HG03575 (cell line): ENCODE data around the gene SLC36A1.
"Not testable (repeated sequence)": the region's sequence is repeated elsewhere in the genome, so short reads cannot be mapped to it uniquely, and the experiment has no call there.

Experiments used
- ATAC-seq: cut with Tn5 transposase; IDR thresholded peaks from one replicate; pipeline ENCODE4 v1.9.1; 2021; ENCODE audit not compliant: unreplicated experiment, insufficient number of reproducible peaks, low FRiP score; ENCODE audit errors: extremely low read depth

The SLC36A1 gene

GRCh38 chr5:151476016-151476415 lies 28.6 kb downstream of the SLC36A1 start:
- ATAC-seq = no peak

GRCh38 chr5:151477101-151477500 lies 29.7 kb downstream of the SLC36A1 start:
- ATAC-seq = no peak

- no peak for ATAC-seq
Observed at GRCh38 chr5:151480384-151481293, 33.2 kb downstream of the SLC36A1 start.

- no peak for ATAC-seq
Observed at GRCh38 chr5:151483176-151483575, 35.8 kb downstream of the SLC36A1 start.

- no peak for ATAC-seq
Observed at GRCh38 chr5:151483647-151484046, 36.2 kb downstream of the SLC36A1 start.

GRCh38 chr5:151487544-151487943 lies 40.1 kb downstream of the SLC36A1 start:
- ATAC-seq = no peak

- ATAC-seq = no peak
Observed at GRCh38 chr5:151490627-151491026, 43.2 kb downstream of the SLC36A1 start.

- ATAC-seq = no peak
Observed at GRCh38 chr5:151491062-151491461, 43.7 kb downstream of the SLC36A1 start.

GRCh38 chr5:151492729-151493128 lies 45.3 kb downstream of the SLC36A1 start:
- no peak for ATAC-seq

- no peak for ATAC-seq
Observed at GRCh38 chr5:151493665-151494064, 46.3 kb downstream of the SLC36A1 start.

GRCh38 chr5:151495320-151495719 lies 47.9 kb downstream of the SLC36A1 start:
- no peak for ATAC-seq

GRCh38 chr5:151496041-151496484 lies 48.7 kb downstream of the SLC36A1 start:
- ATAC-seq = no peak

GRCh38 chr5:151497391-151498002 lies 50.1 kb downstream of the SLC36A1 start:
- no peak for ATAC-seq

- ATAC-seq = no peak
Observed at GRCh38 chr5:151498395-151499155, 51.2 kb downstream of the SLC36A1 start.

- ATAC-seq = no peak
Observed at GRCh38 chr5:151499501-151500035, 52.2 kb downstream of the SLC36A1 start.

GRCh38 chr5:151504006-151504405 lies 56.6 kb downstream of the SLC36A1 start:
- no peak for ATAC-seq

- ATAC-seq = not testable (repeated sequence)
Observed at GRCh38 chr5:151508308-151508707, 60.9 kb downstream of the SLC36A1 start.

- ATAC-seq = no peak
Observed at GRCh38 chr5:151509231-151509630, 61.8 kb downstream of the SLC36A1 start.

- ATAC-seq = no peak
Observed at GRCh38 chr5:151509836-151510235, 62.4 kb downstream of the SLC36A1 start.
